Fibroblast of lung (primary cell): ENCODE results near the gene ZNF804B. TPM values are rescaled to one million over a fixed set of nuclear protein-coding genes. Genes with fewer than 3 reads are reported as not detected.

Experiments used
- DNase-seq, 2 donors: peaks; one replicate each; pipeline versions ENCODE4 v3.0.0 to v3.0.0-alpha.2; 2010; ENCODE audit warnings: low read depth in 2 of 2
- H2AFZ ChIP-seq: 2 replicates; pipeline ENCODE4 v1.5.1; 2012; ENCODE audit warnings: low read length, control low read depth, inconsistent platforms
- H3K27ac ChIP-seq: 2 replicates; pipeline ENCODE4 v1.5.1; 2011; ENCODE audit warnings: low read length, control low read depth; ENCODE audit not compliant: insufficient read depth
- H3K27me3 ChIP-seq: 2 replicates; pipeline ENCODE4 v1.5.1; 2011; ENCODE audit warnings: mild to moderate bottlenecking, low read length; ENCODE audit not compliant: control insufficient read depth, insufficient read depth
- H3K36me3 ChIP-seq: 2 replicates; pipeline ENCODE4 v1.5.1; 2011; ENCODE audit warnings: low read length; ENCODE audit not compliant: control insufficient read depth, insufficient read depth
- H3K4me1 ChIP-seq: 2 replicates; pipeline ENCODE4 v1.5.1; 2011; ENCODE audit warnings: low read length; ENCODE audit not compliant: control insufficient read depth, insufficient read depth; ENCODE audit errors: extremely low read depth
- H3K4me2 ChIP-seq: 2 replicates; pipeline ENCODE4 v1.5.1; 2011; ENCODE audit warnings: low read length, control low read depth; ENCODE audit not compliant: insufficient read depth; ENCODE audit errors: extremely low read depth
- H3K4me3 ChIP-seq, 4 experiments: fragments of 200-600 bp in 1 of 4; sonication (generic) in 1 of 4; replicated peaks in 1 of 4; 2 replicates each; pipeline ENCODE4 v1.5.1; 2011 to 2016; ENCODE audit warnings: low read length in 4 of 4, low read depth in 3 of 4, mild to moderate bottlenecking in 3 of 4, control low read depth in 2 of 4, inconsistent platforms in 1 of 4, mixed read lengths in 1 of 4; ENCODE audit not compliant: insufficient read depth in 1 of 4; ENCODE audit errors: control extremely low read depth in 1 of 4
- H3K79me2 ChIP-seq: 2 replicates; pipeline ENCODE4 v1.5.1; 2012; ENCODE audit warnings: mild to moderate bottlenecking, low read length, inconsistent platforms; ENCODE audit not compliant: control insufficient read depth, insufficient read depth
- H3K9ac ChIP-seq: 2 replicates; pipeline ENCODE4 v1.5.1; 2011; ENCODE audit warnings: mild to moderate bottlenecking, low read length, control low read depth; ENCODE audit not compliant: insufficient read depth
- H3K9me3 ChIP-seq: 2 replicates; pipeline ENCODE4 v1.5.1; 2012; ENCODE audit warnings: low read depth, low read length; ENCODE audit not compliant: control insufficient read depth, insufficient read depth
- H4K20me1 ChIP-seq: 2 replicates; pipeline ENCODE4 v1.5.1; 2011; ENCODE audit warnings: low read length; ENCODE audit not compliant: control insufficient read depth, insufficient read depth; ENCODE audit errors: extremely low read depth
- CTCF ChIP-seq, 2 donors: IDR thresholded peaks in 1 of 2; conservative IDR thresholded peaks in 1 of 2; 1 replicate in 1 of 2; 2 replicates in 1 of 2; pipeline ENCODE4 v1.5.1; 2011 to 2012; ENCODE audit warnings: low read length in 2 of 2, control low read depth in 1 of 2, inconsistent platforms in 1 of 2, low read depth in 1 of 2, mild to moderate bottlenecking in 1 of 2
- EZH2 ChIP-seq: IDR thresholded peaks from 2 replicates; pipeline ENCODE4 v1.5.1; 2012; ENCODE audit warnings: low read length, control low read depth, mild to moderate bottlenecking; ENCODE audit errors: missing control alignments
- polyA plus RNA-seq, 2 donors: library from polyadenylated mRNA; depleted of rRNA in 1 of 2; stranded (reverse) in 1 of 2; unstranded in 1 of 2; fragments of >200 nt; gene quantifications; 2 replicates each; pipeline ENCODE4 v1.2.1, GENCODE V29; 2011 to 2012; ENCODE audit warnings: missing spikeins in 1 of 2
- total RNA-seq: library from RNA; depleted of rRNA; stranded (reverse); fragments of >200 nt; gene quantifications from 2 replicates; pipeline ENCODE4 v1.2.1, GENCODE V29; 2014

ZNF804B gene
- total and polyA plus RNA-seq, 2 donors (not counting 1 experiment from before 2014, with no cell fraction given): not detected

- no peak for DNase-seq
- H3K27ac ChIP-seq: no peak overlapping the region
- H3K36me3 ChIP-seq: no peaks in the 10 kb centered on the region
- H4K20me1 ChIP-seq: no peaks in the 10 kb centered on the region
- H3K9me3 ChIP-seq: no peaks in the 10 kb centered on the region
- no peak overlapping the region for H2AFZ ChIP-seq
- no peak overlapping the region for H3K4me3 ChIP-seq
- H3K27me3 ChIP-seq: no peaks in the 10 kb centered on the region
- H3K4me1 ChIP-seq: no peaks in the 10 kb centered on the region
- no peak overlapping the region for H3K4me2 ChIP-seq
- H3K79me2 ChIP-seq: no peaks in the 10 kb centered on the region
- no peak overlapping the region for H3K9ac ChIP-seq
- no peak for TF ChIP-seq EZH2
- TF ChIP-seq CTCF (conservative IDR thresholded peaks at IDR 0.05 in 1 of 2, IDR thresholded peaks at IDR 0.05 in 1 of 2; ENCODE audit: low read depth in 1 of 2, low read length in 2 of 2): no peak
Observed at GRCh38 chr7:88806280-88807037, 47.0 kb downstream of the ZNF804B start.

DNA sequence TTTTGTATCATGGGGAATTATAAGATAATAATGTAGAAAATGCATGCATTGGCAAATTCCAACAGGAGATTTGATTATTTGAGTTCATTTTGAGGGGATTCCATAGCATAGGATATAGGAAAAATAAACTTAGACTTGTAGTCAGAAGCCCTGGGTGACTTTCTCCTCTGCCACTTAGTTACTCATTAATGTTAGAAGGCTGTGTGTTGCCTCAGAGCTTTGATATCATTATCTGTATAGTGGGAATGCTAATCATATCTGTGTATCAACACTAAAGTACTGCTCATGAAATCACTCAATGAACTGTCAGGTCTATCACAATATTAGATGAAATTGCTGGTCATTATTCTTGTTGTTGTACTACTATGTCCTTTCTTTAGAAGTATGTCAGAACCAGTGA, 59.1 kb downstream of the ZNF804B start:
- Histone ChIP-seq H4K20me1 (no peaks in the 10 kb centered on the region), H3K9ac (no peak overlapping the region), H3K27ac (no peak overlapping the region), H3K4me2 (no peak overlapping the region), H3K9me3 (no peaks in the 10 kb centered on the region), H3K27me3 (no peaks in the 10 kb centered on the region), H3K36me3 (no peaks in the 10 kb centered on the region), H3K79me2 (no peaks in the 10 kb centered on the region), H2AFZ (no peak overlapping the region), H3K4me3 (no peak overlapping the region), H3K4me1 (no peaks in the 10 kb centered on the region)
- TF ChIP-seq EZH2 (no peak), CTCF (conservative IDR thresholded peaks at IDR 0.05 in 1 of 2, IDR thresholded peaks at IDR 0.05 in 1 of 2; ENCODE audit: low read depth in 1 of 2, low read length in 2 of 2) (no peak)
- no peak for DNase-seq

DNA sequence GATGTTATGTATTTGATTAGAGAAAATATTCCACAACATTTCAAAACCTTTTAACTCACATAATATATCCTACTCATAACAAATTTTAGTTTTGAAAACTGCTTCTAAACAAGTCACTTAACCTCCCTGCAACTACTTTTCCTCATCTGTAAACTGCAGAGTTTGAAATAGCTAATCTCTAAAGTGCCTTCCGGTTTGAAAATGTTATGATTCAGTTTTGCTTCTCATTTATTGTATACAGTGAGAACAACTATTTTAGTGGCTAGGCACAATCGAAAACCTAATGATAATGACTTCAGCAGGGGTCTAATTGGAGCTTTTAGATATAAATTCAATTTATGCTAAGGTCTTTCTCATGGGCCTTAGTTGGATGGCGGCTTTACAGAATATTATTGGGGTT, 66.7 kb downstream of the ZNF804B start:
- Histone ChIP-seq H3K4me1 (no peaks in the 10 kb centered on the region), H3K4me3 (no peak overlapping the region), H3K9ac (no peak overlapping the region), H3K27ac (no peak overlapping the region), H3K4me2 (no peak overlapping the region), H3K36me3 (no peaks in the 10 kb centered on the region), H2AFZ (no peak overlapping the region), H3K9me3 (no peaks in the 10 kb centered on the region), H4K20me1 (no peaks in the 10 kb centered on the region), H3K79me2 (no peaks in the 10 kb centered on the region), H3K27me3 (no peaks in the 10 kb centered on the region)
- no peak for TF ChIP-seq EZH2
- TF ChIP-seq CTCF (conservative IDR thresholded peaks at IDR 0.05 in 1 of 2, IDR thresholded peaks at IDR 0.05 in 1 of 2; ENCODE audit: low read depth in 1 of 2, low read length in 2 of 2): no peak
- DNase-seq: no peak
